ENCODE data around the gene RPL19.

DNA sequence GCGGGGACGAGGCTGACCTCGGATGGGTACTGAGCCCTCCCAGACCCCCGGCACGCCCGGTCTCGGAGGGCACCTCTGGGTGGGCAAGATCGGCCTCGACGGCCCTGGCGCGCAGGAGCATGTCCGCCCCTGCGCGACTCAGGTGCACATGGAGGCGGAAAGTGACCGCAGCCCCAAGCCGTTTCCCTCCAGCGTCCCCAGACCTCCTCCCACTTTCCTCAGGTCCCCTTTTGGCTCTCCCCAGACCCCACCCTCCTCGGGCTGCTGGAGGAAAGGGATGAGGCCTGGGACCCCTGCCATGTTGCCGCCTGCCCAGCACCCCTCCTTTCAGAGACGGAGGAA, 10.0 kb downstream of the RPL19 start:
- TF ChIP-seq, protein P1, sequence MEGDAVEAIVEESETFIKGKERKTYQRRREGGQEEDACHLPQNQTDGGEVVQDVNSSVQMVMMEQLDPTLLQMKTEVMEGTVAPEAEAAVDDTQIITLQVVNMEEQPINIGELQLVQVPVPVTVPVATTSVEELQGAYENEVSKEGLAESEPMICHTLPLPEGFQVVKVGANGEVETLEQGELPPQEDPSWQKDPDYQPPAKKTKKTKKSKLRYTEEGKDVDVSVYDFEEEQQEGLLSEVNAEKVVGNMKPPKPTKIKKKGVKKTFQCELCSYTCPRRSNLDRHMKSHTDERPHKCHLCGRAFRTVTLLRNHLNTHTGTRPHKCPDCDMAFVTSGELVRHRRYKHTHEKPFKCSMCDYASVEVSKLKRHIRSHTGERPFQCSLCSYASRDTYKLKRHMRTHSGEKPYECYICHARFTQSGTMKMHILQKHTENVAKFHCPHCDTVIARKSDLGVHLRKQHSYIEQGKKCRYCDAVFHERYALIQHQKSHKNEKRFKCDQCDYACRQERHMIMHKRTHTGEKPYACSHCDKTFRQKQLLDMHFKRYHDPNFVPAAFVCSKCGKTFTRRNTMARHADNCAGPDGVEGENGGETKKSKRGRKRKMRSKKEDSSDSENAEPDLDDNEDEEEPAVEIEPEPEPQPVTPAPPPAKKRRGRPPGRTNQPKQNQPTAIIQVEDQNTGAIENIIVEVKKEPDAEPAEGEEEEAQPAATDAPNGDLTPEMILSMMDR (IDR thresholded peaks at IDR 0.05; ENCODE audit: borderline replicate concordance, extremely low read depth, low read length, poor library complexity, severe bottlenecking) = no peak
- no peak for TF ChIP-seq EZH2 (IDR thresholded peaks at IDR 0.05; ENCODE audit: borderline replicate concordance, low read depth, low read length, severe bottlenecking)
